Muscle layer of colon (tissue), 2 donors: ENCODE data around the gene LITAF.

Source experiments
- H3K27ac ChIP-seq: one replicate; pipeline ENCODE4 v1.7.0; 2013; ENCODE audit warnings: low read depth, mild to moderate bottlenecking, low read length, moderate library complexity
- H3K27me3 ChIP-seq, 2 donors: one replicate each; pipeline ENCODE4 v1.7.0; 2013; ENCODE audit warnings: low read length in 2 of 2, mild to moderate bottlenecking in 2 of 2; ENCODE audit not compliant: insufficient read depth in 2 of 2, control insufficient read depth in 1 of 2
- H3K36me3 ChIP-seq: one replicate; pipeline ENCODE4 v1.7.0; 2013; ENCODE audit warnings: mild to moderate bottlenecking, low read length; ENCODE audit not compliant: insufficient read depth
- H3K4me1 ChIP-seq: one replicate; pipeline ENCODE4 v1.7.0; 2013; ENCODE audit warnings: mild to moderate bottlenecking, low read length; ENCODE audit not compliant: insufficient read depth
- H3K4me3 ChIP-seq, 2 donors: one replicate each; pipeline ENCODE4 v1.7.0; 2013; ENCODE audit warnings: low read length in 2 of 2, low read depth in 1 of 2, mild to moderate bottlenecking in 1 of 2, moderate library complexity in 1 of 2
- H3K9ac ChIP-seq: one replicate; pipeline ENCODE4 v1.7.0; 2013; ENCODE audit warnings: low read length
- H3K9me3 ChIP-seq: one replicate; pipeline ENCODE4 v1.7.0; 2013; ENCODE audit warnings: mild to moderate bottlenecking, low read length
- donor health status: abdominal sarcoma.
- donor health status: Adenocarcinoma of cecum.

The LITAF gene

DNA sequence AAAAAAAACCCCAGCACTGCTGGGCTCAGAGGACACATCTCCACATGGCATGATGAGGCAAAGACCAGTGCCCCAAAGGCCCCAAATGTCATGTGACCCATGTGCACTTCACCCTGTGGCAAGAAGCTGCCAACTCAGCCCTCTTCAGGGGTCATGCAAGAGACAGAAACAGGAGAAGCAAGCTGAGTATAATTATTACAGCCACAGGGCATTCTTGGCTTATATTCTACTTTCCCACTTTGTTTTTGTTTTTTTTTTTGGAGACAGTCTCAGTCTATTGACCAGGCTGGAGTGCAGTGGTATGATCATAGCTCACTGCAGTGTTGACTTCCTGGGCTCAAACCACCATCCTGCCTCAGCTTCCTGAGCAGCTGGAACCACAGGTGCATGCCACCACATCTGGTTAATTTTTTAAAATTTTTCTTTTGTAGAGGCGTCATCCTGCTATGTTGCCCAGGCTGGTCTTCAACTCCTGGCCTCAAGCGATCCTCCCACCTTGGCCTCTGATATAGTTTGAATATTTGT, 32.7 kb upstream of the LITAF start:
- Histone ChIP-seq H3K9ac (no peak overlapping the region), H3K4me1 (peaks cover 10% of the 10 kb centered on the region), H3K27ac (no peak overlapping the region), H3K4me3 (no peak overlapping the region), H3K27me3 (no peaks in the 10 kb centered on the region), H3K36me3 (no peaks in the 10 kb centered on the region), H3K9me3 (no peaks in the 10 kb centered on the region)

DNA sequence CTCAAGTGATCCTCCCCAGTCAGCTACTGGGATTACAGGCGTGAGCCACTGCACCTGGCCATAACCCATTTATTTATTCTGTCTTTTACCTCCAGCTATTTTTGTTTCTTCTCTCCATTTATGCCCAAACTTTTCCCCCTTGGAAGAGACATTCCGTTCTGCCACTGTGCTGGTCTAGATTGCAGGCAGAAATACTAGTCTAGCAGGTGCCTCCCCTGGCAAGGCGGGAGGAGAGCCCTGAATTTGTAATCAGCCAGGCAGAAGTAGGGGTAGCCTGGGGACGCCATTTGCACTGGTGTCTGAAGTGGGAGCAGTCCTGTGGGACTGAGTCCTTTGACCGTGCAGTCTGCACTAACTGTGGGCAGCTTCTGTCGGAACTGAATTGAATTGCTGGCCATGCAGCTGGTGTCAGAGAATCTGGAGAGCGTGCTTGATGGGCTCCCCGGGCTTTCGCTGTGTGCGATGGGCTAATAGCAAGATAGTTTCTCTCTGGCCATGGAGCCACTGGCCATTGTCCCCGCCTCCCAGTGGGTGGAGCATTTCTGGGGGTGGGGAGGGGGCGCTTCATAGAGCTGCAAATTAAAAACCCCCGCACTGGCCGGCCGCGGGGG, 31.5 kb upstream of the LITAF start:
- Histone ChIP-seq H3K36me3 (no peaks in the 10 kb centered on the region), H3K4me1 (peaks cover 10% of the 10 kb centered on the region), H3K4me3 (no peak overlapping the region), H3K9me3 (no peaks in the 10 kb centered on the region), H3K9ac (no peak overlapping the region), H3K27ac (no peak overlapping the region), H3K27me3 (no peaks in the 10 kb centered on the region)

DNA sequence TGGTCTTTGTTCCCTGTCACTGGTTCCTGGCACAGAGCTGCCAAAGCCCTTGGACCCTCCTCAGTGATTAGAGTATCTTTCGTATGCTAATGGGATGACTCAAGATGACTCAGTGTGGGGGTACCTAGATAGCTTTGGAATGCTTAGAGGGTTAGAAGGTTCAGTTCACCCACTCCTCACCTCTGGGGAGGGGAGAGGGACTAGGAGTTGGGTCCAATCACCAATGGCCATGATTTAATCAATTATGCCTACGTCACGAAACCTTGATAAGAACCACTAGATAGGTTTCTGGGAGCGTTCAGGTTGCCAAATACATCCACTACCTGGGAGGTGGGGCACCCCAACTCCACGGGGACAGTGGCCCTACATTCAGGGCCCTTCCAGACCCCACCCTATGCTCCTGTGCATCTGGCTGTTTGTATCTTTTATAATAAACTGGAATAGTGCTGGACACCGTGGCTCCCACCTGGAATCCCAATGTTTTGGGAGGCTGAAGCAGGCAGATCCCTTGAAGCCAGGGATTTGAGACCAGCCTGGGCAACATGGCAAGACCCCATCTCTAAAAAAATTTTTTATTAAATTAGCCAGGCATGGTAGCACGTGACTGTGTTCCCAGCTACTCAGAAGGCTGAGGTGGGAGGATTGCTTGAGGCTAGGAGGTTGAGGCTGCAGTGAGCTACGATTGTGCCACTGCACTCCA, 29.2 kb upstream of the LITAF start:
- H3K4me1 ChIP-seq = no peaks in the 10 kb centered on the region
- no peak overlapping the region for H3K9ac ChIP-seq
- no peak overlapping the region for H3K27ac ChIP-seq
- no peak overlapping the region for H3K4me3 ChIP-seq
- no peaks in the 10 kb centered on the region for H3K27me3 ChIP-seq
- H3K36me3 ChIP-seq = no peaks in the 10 kb centered on the region
- H3K9me3 ChIP-seq = no peaks in the 10 kb centered on the region

DNA sequence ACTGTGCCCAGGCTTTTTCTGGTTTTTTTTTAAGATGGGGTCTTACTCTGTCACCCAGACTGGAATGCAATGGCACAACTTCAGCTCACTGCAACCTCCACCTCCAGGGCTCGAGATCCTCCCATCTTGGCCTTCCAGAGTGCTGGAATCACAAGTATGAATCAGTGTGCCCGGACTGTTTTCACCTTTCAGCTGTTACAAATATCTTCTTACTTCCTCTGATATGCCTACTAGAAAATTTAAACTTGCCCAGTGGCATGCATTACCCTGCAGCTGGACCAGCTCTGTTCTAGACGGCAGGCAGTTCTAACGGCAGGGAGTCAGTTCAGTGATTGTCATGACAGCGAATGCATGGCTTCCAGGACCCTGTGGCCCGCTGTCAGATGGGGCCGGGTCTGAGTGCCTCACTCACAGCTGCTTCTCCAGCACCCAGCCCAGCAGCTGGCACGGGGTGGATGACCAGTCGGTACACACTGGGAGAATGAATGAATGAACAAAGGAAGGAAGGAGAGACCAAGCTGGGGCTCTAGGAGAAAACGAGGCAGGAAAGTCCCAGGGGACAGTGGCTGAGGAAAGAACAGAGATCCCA, 28.0 kb upstream of the LITAF start:
- Histone ChIP-seq H3K27ac (no peak overlapping the region), H3K36me3 (no peaks in the 10 kb centered on the region), H3K4me1 (no peaks in the 10 kb centered on the region), H3K4me3 (no peak overlapping the region), H3K9me3 (no peaks in the 10 kb centered on the region), H3K9ac (no peak overlapping the region), H3K27me3 (no peaks in the 10 kb centered on the region)

DNA sequence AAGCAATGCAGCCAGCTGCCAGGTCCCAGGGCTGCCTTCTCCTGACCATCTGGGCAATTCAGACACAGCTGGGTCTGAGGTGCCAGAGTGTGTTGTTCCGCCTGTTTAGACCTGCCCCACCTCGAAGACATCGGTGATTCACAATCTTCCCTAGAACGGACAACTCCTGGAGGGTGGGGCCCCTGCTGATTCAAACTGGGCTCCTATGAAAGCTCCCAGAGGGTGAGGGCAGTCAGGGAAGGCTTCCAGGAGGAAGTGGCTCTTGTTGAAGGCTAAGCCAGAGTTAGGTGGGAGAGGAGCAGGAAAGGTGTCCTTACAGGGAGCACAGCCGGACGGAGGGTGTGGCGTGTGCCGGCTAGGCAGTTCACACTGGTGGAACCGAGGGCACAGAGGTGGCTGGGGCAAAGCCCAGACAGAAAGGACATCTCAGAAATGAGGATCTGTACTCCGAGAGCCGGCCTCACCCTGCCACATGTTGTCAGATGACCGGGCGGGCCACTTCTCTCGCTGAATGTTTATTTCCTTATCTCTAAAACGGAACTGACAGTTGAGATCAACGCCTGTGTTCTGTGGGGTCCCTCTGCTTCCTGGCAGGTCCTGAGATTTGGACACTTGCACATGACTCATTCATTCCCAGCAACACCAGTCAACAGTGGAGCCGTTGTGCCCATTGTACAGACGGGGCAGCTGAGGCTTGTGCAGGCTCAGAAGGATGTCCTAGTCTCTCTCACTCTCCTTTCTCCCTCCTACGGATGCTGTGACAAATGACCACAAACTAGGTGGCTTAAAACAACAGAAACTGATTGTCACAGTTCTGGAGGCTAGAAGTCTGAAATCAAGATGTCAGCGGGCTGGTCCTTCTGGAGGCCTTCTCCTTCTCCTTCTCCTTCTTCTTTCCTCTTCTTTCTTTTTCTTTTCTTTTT, 26.9 kb upstream of the LITAF start:
- Histone ChIP-seq H3K4me1 (no peaks in the 10 kb centered on the region), H3K9me3 (no peaks in the 10 kb centered on the region), H3K36me3 (no peaks in the 10 kb centered on the region), H3K27ac (no peak overlapping the region), H3K4me3 (no peak overlapping the region), H3K9ac (no peak overlapping the region), H3K27me3 (no peaks in the 10 kb centered on the region)

DNA sequence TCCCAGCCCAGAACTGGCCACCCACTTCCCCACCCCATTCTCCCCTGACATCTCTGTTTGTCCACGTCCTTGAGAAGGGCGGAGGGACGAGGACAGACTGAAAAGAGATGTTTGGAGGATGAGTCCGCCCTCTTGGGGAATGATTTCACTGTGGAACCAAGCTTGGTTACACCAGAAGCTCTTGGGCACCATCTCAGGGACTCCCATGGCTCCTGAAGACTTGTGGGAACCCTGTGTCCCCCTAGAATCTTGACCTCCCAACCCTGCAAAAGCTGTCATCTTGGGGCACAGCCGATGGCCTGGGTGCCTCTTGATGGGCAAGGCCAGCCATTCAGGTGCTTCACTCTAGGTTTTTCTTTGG, 25.9 kb upstream of the LITAF start:
- Histone ChIP-seq H3K4me1 (no peaks in the 10 kb centered on the region), H3K9me3 (no peaks in the 10 kb centered on the region), H3K9ac (no peak overlapping the region), H3K27me3 (no peaks in the 10 kb centered on the region), H3K4me3 (no peak overlapping the region), H3K27ac (no peak overlapping the region), H3K36me3 (no peaks in the 10 kb centered on the region)

DNA sequence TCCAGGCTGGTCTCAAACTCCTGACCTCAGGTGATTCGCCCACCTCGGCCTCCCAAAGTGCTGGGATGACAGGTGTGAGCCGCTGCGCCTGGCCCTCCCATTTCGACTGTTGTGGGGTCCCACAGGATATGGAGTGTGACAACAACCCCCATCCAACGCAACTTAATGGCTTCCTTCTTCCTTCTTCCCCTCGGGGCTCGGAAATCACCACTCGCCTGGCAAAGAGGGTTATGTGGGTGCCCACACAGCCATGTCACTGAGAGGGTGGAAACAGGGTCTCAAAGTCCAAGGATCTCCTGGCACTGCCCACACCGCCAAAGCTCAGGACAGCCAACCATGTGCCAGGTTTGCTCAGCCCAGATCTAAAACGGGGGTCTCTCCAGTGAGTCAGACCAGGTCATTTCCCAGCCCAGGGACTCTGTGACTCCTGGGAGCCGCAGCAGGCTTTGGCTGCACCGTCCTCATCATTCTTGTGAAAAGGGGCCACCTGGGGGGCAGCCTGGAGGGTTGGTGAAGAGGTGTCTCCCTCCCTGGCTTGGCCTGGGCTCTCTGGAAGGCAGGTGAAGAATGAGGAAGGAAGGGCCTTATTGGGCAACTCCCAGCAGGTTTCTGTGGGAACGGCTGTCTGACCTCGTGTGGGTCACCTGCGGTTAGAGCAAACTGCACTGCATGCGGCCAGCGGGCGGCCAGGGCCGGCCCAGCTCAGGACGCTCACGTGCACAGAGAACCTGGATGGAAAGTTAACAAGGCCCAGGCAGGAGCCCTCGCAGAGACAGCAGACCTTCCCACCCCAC, 25.3 kb upstream of the LITAF start:
- Histone ChIP-seq H3K9me3 (no peaks in the 10 kb centered on the region), H3K27me3 (no peaks in the 10 kb centered on the region), H3K4me1 (no peaks in the 10 kb centered on the region), H3K27ac (no peak overlapping the region), H3K4me3 (no peak overlapping the region), H3K9ac (no peak overlapping the region), H3K36me3 (no peaks in the 10 kb centered on the region)

DNA sequence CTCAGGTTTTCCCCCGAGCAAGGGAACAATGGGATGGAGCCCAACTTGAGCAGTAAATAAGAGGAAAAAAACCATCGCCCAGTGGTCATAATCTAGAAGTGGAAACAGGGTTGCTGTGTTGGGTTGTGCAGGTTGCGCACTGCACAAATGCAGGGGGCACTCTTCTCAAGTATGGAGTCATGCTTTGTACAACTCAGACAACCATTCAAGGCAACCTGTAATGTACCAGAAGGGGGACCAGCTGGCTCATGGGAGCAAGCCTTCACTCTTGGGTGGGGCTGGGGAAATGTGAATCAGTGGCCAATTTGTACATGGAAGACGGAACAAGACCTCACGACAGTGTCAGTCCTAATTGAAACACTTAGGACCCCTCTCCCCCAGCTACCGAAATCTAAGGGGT, 23.9 kb upstream of the LITAF start:
- Histone ChIP-seq H3K4me1 (no peaks in the 10 kb centered on the region), H3K9ac (no peak overlapping the region), H3K9me3 (no peaks in the 10 kb centered on the region), H3K27ac (no peak overlapping the region), H3K4me3 (no peak overlapping the region), H3K27me3 (no peaks in the 10 kb centered on the region), H3K36me3 (no peaks in the 10 kb centered on the region)

DNA sequence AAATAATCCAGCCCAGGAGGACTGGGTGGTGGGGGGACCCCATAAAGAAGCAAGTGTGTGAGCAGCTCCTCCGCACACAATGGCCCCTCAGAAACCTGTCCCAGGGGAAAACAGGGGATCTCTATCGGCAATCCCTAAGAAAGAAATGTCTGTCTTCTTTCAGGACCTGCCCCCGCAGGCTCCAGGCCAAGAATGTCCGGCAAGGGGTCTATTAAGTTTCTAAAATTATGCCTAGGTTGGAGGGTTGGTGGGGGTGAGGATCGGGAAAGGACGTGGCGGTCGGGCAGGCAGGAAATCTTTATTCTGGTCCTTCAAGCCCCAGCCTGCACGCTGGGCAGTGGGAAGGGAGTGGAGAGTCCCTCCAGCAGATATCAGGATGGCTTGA, 23.4 kb upstream of the LITAF start:
- H3K27me3 ChIP-seq = no peaks in the 10 kb centered on the region
- no peak overlapping the region for H3K4me3 ChIP-seq
- no peak overlapping the region for H3K27ac ChIP-seq
- no peak overlapping the region for H3K9ac ChIP-seq
- H3K4me1 ChIP-seq = no peaks in the 10 kb centered on the region
- no peaks in the 10 kb centered on the region for H3K36me3 ChIP-seq
- H3K9me3 ChIP-seq = no peaks in the 10 kb centered on the region

DNA sequence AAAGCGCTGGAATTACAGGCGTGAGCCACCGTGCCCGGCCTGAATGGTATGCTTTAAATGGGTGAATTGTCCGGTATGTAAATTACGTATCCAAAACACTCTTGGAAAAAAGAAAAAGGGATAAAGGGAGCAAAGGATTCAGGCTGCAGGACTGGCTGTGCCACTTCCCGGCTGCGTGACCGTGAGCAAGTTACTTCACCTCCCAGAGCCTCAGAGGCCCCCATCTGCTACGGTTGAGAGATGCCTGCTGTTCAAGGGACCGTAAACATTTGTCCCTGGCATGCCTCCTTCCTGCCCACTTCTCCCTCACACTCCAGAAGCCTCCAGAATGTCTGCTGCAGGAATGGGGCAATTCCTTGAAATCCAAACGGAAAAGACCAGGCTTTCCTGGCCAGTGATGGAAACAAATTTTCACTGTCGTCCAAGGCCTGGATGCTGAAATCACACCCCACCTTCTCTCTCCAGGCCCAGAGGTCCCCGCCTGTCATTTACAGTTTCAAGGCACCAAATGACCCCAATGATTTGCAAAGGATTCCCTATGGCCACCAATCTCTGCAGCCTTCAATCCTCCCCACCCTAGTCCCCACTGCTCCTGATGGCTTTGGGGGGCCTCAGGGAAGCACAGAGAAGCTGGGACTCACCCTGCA, 22.9 kb upstream of the LITAF start:
- Histone ChIP-seq H3K4me3 (no peak overlapping the region), H3K9ac (no peak overlapping the region), H3K27ac (no peak overlapping the region), H3K27me3 (no peaks in the 10 kb centered on the region), H3K36me3 (no peaks in the 10 kb centered on the region), H3K9me3 (no peaks in the 10 kb centered on the region), H3K4me1 (no peaks in the 10 kb centered on the region)
